Stimulated activated CD4-positive, alpha-beta T cell treated with anti-CD3 and anti-CD28 coated beads, TNF-alpha, amount 100 ng/mL, for 24 hours (primary cell): Measurements from ENCODE around the gene PPM1G.
"Not testable (repeated sequence)": the region's sequence is repeated elsewhere in the genome, so short reads cannot be mapped to it uniquely, and the experiment has no call there.

ENCODE experiments used
- DNase-seq, 3 experiments: peaks; one replicate each; pipeline ENCODE4 v3.0.0-alpha.2; 2020; ENCODE audit warnings: low read depth in 3 of 3

Gene PPM1G

DNA sequence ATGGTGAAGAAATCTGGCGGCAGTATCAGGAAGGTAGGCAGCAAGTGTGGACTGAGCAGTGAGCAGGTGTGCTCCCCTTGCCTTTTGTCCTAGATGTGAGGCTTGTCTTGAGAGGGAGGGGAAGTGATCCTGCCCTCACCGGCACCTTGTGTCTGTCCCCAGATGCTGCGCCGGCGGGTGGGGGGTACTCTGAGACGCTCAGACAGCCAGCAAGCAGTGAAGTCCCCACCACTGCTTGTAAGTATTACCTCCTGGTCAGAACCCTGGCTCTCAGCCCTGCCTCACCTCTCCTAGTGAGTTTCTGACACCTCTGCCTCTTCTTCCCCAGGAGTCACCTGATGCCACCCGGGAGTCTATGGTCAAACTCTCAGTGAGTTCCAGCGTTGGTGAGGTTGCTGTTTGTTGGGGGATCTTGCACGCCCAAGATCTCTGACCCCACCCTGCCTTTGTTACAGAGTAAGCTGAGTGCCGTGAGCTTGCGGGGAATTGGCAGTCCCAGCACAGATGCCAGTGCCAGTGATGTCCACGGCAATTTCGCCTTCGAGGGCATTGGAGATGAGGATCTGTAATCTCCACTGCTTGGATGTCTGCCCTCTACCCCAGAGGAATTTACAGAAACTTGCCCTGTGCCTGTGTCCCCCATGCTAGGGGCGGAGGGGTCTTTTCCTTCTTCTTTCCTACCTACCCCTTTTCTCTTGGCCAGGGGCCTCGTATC, 33.1 kb downstream of the PPM1G start:
- no peak for DNase-seq

DNA sequence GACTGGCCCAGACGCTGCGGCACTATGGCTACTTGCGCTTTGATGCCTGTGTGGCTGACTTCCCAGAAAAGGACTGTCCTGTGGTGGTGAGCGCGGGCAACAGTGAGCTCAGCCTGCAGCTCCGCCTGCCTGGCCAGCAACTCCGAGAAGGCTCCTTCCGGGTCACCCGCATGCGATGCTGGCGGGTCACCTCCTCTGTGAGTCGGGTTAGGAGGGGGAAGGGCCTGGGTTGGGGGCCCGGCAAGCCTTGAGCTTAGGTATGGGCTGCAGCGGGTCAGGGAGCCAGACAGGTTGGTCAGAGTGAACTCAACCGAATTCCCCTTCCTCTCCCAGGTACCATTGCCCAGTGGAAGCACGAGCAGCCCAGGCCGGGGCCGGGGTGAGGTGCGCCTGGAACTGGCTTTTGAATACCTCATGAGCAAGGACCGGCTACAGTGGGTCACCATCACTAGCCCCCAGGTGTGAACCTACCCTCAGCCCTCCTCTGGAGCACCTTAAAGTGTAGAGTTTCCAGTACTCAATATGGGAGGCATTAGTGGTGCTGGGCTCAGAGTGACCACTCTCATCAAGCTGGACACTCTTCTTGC, 33.8 kb downstream of the PPM1G start:
- DNase-seq, result no peak

DNA sequence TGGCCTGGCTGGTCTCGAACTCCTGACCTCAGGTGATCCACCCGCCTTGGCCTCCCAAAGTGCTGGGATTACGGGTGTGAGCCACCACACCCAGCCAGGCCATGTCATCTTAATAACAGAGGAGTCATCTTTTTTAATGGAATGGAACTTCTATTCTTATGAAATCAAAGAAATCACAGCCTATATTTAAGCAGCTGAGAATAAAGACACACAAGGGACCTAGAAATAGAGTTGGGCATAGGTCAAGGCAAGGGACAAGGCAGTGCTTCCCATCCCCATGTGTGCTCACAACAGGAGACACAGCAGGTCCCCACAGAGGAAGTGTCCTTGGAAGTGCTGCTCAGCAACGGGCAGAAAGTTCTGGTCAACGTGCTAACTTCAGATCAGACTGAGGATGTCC, 35.8 kb downstream of the PPM1G start:
- no peak for DNase-seq

DNA sequence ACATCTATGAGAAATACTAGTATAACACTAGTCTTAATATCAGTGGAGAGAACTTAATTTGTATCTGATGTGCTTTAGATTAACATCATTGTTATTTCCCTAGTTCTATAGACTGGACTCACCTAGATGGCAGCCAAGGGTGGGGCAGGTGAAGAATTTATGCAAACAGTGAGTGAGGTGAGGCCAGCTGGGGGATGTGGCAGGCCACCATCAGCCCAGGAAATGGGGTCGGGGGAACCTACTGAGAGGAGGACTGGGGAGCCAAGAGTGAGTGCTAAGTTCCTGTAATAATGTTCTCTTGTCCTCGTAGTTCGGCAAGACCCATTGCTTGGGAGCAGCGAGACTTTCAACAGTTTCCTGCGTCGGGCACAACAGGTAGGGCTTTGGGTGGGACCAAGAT, 36.5 kb downstream of the PPM1G start:
- no peak for DNase-seq

DNA sequence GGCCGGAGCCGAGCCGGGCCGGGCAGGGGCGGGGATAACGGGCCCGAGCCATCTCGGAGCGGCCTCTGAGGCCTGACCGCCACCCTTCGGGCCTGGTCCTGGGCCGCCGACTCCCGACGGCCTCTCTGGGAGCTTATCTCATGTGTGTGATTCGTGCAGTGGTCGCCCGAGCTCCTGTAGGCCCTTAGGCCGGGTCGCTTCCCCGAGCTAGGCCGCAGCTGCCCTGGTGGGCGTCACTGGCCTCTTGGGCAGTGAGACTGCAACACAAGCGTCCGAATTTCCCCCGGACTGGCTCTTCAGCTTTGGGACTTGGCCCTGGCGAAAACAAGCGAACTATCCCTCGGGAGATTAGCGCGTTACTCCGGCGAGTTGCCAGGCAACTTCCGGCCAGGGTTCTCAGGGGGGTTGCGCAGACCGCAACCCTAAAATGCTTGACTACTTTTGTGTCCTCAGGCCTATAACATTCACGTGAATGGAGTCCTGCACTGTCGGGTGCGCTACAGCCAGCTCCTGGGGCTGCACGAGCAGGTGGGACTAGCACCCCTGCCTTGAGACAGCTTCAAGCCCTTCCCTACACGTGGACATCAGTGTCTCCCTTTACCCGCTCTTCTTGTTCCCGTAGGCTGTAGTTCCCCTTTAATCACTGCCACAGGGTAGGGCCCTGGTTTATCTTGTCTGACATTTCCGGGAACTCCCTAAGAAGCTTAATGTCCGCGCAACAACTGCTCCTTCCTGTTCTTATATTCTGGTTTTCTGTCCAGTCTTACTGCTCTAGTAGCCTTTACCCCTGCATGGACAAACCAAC, 38.4 kb downstream of the PPM1G start:
- peak in 1 of 3 experiments; percentile 19 for DNase-seq

DNA sequence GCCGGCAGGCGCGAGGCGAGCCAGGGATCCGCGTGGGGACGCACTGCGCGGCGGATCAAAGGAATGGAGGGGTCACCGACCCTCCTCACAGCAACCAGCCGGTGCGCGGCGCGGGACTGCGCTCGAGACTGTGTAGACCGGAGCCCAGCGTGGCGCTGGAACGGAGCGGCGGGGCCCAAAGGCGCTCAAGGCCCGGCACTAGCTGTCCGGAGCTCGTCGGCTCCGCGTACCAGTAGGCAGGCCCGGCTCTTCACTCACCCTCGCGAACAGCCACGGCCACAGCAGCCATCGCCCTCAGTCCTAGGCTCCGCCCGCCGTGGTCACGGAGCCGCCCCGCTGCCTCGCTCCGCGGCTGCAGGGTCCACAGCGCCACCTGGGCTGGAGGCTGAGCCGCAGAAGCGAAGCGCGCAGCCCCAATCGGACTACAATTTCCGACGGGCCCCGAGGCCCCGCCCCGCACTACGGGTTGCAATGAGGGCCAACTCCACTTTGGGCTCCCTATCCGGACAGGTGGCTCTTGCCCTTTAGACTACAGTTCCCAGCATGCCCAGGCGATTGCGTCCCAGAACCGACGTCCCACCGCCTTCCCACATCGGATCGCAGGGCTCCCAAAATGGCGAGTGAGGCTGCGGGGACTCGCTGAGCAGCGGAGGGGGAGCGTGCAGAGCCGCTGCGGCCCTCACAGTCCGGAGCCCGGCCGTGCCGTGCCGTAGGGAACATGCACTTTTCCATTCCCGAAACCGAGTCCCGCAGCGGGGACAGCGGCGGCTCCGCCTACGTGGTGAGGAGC, 39.2 kb downstream of the PPM1G start, which contains the start of the genes EIF2B4 and SNX17:
TSS of gene EIF2B4 (minus strand) at position 313 of the 790 bp plus-strand sequence. CDS start at position 289, 24 bp downstream.
TSS of gene SNX17 (plus strand) at position 591 of the 790 bp plus-strand sequence. CDS start at position 719, 128 bp downstream.
- peak; percentile 98 to 100 (median 99) for DNase-seq

DNA sequence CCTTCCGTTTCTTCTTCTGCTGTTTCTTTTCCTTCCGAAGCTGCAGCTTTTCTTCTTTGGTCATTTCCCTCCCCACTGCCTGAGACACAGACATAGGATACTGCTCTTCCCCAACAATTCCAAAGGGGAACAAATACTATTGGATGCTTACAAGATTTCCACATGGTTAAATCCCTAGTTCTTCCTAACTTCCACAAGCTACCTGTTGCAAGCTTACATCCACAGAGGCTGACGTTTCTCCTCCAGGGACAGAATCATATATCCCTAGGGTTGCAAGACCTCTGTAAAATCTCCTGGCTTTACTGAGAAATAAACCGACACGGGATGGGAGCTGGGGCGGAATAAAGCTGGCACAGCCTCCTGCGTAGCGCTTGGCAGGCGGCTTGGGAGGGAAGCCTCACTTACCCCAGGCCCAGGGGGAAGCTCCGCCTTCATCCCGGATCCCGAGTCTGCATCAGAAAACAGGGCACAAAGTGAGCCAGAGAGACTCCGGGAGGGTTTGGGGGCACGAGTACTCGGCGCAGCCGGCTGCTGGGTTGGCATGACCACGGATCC, 39.8 kb downstream of the PPM1G start:
- no peak for DNase-seq

DNA sequence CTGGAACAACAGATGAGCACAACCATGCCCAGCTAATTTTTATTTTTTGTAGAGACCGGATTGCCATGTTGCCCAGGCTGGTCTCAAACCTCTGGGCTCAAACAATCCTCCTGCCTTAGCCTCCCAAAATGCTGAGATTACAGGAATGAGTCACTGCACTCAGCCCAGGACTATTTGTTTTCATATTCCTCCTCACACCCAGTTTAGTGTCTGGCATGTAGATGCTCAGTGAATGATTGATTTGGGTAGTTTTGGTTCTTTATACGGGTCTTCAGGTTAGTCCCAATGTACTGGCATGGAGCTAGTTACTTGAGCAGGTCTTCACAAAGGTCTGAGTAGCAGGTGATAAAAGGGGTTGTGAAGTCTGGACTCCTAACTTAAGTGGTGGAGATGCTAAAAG, 45.5 kb downstream of the PPM1G start:
- DNase-seq, result no peak

DNA sequence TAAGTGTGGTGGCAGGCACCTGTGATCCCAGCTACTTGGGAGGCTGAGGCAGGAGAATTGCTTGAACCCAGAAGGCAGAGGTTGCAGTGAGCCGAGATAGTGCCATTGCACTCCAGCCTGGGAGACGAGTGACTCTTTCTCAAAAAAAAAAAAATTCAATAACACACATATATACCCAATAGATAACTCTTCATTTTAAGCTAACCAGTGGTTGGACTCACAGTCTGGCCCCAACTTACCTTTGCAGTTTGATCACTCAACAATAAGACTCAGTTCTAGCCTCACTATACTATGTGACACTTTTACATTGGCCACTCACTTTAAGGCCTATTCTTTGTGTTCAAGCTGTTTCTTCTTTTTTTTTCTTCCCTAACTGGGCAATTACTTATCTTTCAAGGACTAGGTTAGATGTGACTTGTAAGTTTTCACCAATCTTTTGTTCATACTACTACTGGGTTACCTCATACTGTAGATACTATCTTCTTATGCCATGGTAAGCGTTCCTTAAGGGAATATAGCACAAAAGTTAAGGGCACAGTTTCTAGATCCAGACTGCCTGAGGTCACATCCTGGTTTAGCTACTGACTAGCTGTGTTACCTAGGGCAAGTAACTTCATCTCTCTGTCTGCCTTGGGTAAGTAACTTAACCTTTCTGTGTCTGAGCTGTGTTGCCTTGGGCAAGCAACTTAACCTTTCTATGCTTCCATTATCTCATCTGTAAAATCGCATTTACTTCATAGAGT, 46.5 kb downstream of the PPM1G start:
- DNase-seq, result no peak

DNA sequence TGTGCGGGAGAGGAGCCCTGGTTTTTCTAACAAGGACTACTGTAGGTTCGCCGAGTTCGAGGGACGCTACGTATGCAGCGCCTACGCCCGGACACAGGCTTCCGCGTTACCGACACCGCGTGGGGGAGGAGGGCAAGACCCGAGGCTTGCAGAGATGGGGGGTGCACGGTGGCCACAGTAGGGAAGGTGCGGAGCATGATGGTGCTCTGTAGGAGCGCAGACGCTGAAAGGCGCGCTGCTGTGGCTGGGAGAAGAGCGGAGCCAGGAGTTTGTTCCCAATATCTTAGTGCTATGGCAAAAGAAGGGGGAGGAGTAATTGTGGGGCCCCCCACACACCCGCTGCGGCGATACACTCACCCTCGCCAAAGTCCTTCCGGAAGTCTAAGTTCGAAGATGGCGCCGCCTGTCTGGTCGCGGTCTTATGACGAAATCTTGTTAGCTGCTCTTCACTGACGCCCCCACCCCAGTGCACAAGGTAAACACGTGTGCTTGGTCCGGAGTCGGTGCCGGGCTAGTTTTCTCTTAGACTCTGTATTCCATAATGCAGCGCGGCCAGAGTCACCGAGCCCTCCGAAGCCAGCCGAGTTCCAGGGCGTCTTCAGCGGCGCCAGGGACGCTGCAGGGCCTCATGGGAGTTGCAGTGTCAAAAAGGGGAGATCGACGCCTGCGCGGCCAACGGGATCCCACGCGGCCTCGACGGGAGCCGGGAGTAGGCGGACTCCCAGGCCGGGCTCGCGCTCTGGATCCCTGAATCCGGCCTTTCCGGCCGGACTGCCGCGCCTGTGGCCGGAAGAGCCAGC, 52.8 kb downstream of the PPM1G start, which contains the start of gene GTF3C2:
TSS of gene GTF3C2 (minus strand) at position 383 of the 800 bp plus-strand sequence. CDS start 13,210 bp downstream, outside the sequence.
- peak; percentile 84 to 94 (median 91) for DNase-seq

DNA sequence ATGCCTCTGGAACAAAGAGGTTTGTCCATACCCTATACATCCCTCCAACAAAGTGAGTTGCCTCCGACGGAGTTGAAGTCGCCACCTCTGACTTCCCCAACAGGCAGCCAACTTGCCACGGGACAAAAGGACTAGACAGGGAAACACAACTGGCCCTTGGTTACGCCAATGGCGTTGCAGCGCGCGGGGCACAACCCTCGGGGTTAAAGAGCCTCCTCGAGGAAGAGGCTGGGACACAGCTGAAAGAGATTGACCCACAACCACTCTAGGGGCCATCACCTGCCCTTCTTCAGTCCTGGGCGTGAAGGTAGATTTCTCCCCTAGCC, 53.4 kb downstream of the PPM1G start:
- DNase-seq, result peak in 1 of 3 experiments; percentile 38

DNA sequence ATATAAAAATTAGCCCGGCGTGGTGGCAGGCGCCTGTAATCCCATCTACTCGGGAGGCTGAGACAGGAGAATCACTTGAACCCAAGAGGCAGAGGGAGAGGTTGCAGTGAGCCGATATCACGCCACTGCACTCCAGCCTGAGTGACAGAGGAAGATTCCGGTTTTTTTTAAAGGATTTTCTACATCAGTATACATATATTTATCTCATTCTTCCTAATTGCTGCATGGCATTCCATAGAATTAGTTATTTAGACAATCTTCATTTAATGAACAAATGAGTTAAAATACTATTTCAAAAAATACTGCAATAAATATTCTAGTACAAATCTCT, 54.8 kb downstream of the PPM1G start:
- no peak for DNase-seq

DNA sequence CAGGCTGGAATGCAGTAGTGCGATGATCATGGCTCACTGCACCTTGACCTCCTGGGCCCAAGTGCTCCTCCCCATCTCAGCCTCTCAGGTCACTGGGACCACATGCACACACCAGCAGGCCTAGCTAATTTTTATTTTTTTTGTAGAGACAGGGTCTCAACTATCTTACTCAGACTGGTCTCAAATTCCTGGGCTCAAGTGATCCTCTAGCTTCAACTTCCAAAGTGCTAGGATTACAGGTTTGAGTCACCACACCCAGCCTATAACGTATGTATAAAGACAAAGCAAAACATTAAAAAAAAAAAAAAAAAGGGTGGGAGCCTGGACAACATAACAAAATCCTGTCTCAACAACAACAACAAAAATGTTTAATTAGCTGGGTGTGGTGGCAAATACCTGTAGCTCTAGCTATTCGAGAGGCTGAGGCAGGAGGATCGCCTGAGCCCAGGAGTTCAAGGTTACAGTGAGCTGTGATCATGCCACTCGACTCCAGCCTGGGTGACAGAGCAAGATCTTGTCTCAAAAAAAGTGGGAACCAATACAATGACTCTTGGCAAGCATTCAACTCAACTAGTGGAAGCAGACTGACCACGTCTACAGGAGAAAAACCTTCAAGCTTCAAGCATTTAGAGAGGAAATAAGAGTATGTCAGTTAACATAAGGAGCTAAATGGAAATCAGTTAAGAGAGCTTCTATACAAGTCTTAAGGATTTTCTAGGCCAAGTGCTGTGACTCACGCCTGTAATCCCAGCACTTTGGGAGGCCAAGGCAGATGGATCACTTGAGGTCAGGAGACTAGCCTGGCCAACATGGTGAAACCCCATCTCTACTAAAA, 55.4 kb downstream of the PPM1G start:
- DNase-seq, result no peak

DNA sequence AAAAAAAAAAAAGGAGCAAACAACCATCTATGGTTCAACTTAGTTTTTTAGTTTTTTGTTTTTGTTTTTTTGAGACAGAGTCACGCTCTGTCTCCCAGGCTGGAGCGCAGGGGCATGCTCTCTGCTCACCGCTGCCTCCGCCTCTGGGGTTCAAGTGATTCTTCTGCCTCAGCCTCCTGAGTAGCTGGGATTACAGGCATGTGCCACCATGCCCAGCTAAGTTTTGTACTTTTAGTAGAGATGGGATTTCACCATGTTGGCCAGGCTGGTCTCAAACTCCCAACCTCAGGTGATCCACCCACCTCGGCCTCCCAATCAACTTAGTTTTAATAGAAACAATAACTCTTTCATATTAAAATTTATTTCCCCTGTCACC, 56.0 kb downstream of the PPM1G start:
- DNase-seq, result not testable (repeated sequence)

DNA sequence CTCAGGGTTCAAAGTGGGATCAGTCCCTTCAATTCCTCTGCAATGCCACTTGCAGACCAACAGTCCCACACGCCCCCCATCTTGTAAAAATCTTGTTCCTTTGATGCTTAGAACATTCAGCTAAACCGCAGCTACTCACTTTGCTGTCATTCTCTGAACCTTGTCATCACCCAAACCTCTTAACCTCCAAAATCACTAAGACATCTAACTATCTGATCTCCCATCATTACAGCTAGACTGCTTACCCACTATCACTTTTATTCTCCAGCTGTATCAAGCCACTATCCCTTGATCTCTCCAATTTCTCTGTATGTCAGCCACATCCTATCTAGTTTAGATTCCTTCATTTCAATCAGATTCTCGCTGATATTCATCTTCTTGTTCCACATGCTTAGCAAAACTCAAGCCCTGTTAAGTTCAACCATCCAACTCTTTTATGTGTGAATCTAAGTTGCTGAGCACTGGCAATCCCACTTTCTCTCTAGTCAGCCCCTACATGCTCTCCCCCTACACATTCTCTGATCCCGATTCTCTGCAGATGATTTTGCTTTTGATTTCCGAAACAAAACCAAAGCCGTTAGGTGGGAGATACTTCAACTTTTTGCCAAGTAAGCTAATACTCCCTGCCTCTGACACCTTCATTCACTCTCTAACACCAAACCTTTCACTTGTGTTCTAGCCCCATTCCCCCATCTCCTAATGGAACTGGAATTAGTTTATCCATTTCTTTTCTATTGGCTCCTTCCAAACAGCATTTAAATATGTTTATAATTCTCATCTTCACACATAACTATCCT, 57.4 kb downstream of the PPM1G start:
- DNase-seq, result no peak

DNA sequence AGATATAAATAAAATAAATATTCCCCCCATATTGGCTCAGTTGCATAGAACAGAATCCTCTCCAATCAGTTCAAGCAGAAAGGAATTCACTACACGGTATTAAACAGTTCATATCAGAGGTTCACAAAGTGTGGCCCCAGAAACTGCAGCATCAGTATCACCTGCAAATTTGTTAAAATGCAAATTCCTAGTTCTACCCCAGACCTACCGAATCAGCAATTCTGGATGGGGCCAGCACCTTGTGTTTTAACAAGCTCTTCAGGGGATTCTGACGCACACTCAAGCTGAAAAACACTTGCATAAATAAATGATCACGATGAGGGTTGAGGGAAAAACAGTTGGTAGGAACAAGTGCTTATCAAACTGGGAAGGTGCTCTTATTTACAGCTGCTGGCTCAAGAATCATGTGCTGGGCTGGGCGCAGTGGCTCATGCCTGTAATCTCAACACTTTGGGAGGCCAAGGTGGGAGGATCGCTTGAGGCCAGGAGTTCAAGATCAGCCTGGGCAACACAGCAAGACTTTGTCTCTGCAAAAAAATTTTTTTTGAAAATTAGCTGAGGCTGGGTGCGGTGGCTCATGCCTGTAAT, 59.2 kb downstream of the PPM1G start:
- no peak for DNase-seq

DNA sequence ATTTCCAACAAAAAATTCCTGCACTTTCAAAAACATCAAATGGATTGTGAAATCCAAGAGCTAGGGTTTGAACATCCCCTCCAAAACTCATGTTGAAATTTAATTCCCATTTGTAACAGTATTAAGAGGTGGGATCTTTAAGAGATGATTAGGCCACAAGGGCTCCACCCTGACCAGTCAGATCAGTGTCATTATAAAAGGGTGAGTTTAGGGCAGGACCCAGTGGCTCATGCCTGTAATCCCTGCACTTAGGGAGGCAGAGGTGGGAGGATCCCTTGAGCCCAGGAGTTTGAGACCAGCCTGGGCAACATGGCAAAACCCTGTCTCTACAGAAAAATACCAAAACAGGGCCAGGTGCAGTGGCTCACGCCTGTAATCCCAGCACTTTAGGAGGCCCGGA, 61.8 kb downstream of the PPM1G start:
- no peak for DNase-seq

DNA sequence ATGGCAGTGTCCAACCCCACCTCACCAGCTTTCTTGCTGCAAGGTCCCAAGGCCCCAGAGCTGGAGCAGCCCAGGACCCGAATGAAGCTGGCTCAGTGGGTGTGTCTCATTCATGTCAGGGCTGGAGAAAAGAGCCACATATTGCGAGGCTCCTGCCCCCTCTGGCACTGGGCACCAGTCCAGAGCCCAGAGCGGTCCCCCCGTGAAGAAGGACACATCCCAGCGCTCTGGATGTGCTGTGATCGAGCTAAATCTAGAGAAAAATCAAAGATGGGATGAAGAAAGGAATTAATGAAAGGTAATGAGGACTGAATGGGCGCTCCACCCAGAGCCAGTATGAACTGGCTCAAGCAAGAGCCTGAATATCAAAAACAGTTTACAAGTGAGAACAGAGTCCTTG, 73.2 kb downstream of the PPM1G start:
- DNase-seq, result no peak
